Tibial artery (tissue), 4 donors: ENCODE results near the gene UIMC1.

ENCODE experiments used
- DNase-seq, 2 donors: peaks; one replicate each; pipeline ENCODE4 v3.0.0-alpha.2; 2019
- H3K27ac ChIP-seq, 2 donors: fragments of 200-600 bp; sonication (generic) in 1 of 2; 1 replicate in 1 of 2; 2 replicates in 1 of 2; pipeline ENCODE4 v1.5.1; 2018 to 2019; ENCODE audit warnings: mild to moderate bottlenecking in 1 of 2
- H3K27me3 ChIP-seq, 2 donors: fragments of 200-600 bp; sonication (generic) in 1 of 2; one replicate each; pipeline versions ENCODE4 v1.5.1 to v1.6.0; 2016 to 2019
- H3K36me3 ChIP-seq, 3 donors: fragments of 200-600 bp; sonication (generic) in 2 of 3; one replicate each; pipeline ENCODE4 v1.5.1; 2016 to 2019; ENCODE audit warnings: mild to moderate bottlenecking in 2 of 3
- H3K4me1 ChIP-seq, 4 donors: fragments of 200-600 bp; sonication (generic) in 2 of 4; 1 replicate in 3 of 4; 2 replicates in 1 of 4; pipeline ENCODE4 v1.5.1; 2016 to 2019
- H3K4me3 ChIP-seq, 2 donors: fragments of 200-600 bp; sonication (generic) in 1 of 2; 1 replicate in 1 of 2; 2 replicates in 1 of 2; pipeline ENCODE4 v1.5.1; 2018 to 2019; ENCODE audit warnings: mild to moderate bottlenecking in 2 of 2
- H3K9me3 ChIP-seq, 3 donors: fragments of 200-600 bp; sonication (generic) in 1 of 3; one replicate each; pipeline ENCODE4 v1.5.1; 2016 to 2019
- CTCF ChIP-seq, 2 experiments: fragments of 200-600 bp in 1 of 2; fragments of 450-650 bp in 1 of 2; IDR thresholded peaks; one replicate each; pipeline ENCODE4 v1.5.1; 2017 to 2019; ENCODE audit warnings: antibody characterized with exemption in 2 of 2, mild to moderate bottlenecking in 1 of 2, moderate library complexity in 1 of 2
- intact Hi-C: fragments of 100-400 bp; cut with DNase I; formaldehyde crosslinking; loops from one replicate; pipeline ENCODE4 v1.15.0; 2023; ENCODE audit warnings: low total_unique reads

UIMC1 gene

GRCh38 chr5:176912115-176912514 lies 94.5 kb downstream of the UIMC1 start:
- Histone ChIP-seq H3K27ac (no peak overlapping the region), H3K4me3 (no peak overlapping the region), H3K27me3 (no peaks in the 10 kb centered on the region), H3K36me3 (peaks cover 13 to 36% (median 14%) of the 10 kb centered on the region in 3 donors), H3K9me3 (no peaks in the 10 kb centered on the region), H3K4me1 (no peaks in the 10 kb centered on the region)
- intact Hi-C loops: no loop called here
- TF ChIP-seq CTCF (IDR thresholded peaks at IDR 0.05): no peak
- DNase-seq: no peak

GRCh38 chr5:176908675-176909368 lies 97.8 kb downstream of the UIMC1 start:
- no peak overlapping the region for H3K4me3 ChIP-seq
- no peak overlapping the region for H3K27ac ChIP-seq
- no peak for TF ChIP-seq CTCF (IDR thresholded peaks at IDR 0.05)
- no peaks in the 10 kb centered on the region for H3K27me3 ChIP-seq
- H3K36me3 ChIP-seq: peaks cover 46 to 69% (median 47%) of the 10 kb centered on the region in 3 donors
- intact Hi-C loops: no loop called here
- DNase-seq: no peak
- H3K4me1 ChIP-seq: no peaks in the 10 kb centered on the region
- no peaks in the 10 kb centered on the region for H3K9me3 ChIP-seq

- intact Hi-C loops: no loop called here
- DNase-seq: no peak
- no peak overlapping the region for H3K27ac ChIP-seq
- H3K36me3 ChIP-seq: peaks cover 55 to 88% (median 62%) of the 10 kb centered on the region in 3 donors
- no peaks in the 10 kb centered on the region for H3K27me3 ChIP-seq
- TF ChIP-seq CTCF (IDR thresholded peaks at IDR 0.05): no peak
- no peaks in the 10 kb centered on the region for H3K9me3 ChIP-seq
- H3K4me1 ChIP-seq: no peaks in the 10 kb centered on the region
- no peak overlapping the region for H3K4me3 ChIP-seq
These were observed 99.8 kb downstream of the UIMC1 start for GRCh38 chr5:176906796-176907195.

- Histone ChIP-seq H3K9me3 (no peaks in the 10 kb centered on the region), H3K36me3 (peaks cover 55 to 86% (median 62%) of the 10 kb centered on the region in 3 donors), H3K4me3 (no peak overlapping the region), H3K27ac (no peak overlapping the region), H3K4me1 (no peaks in the 10 kb centered on the region), H3K27me3 (no peaks in the 10 kb centered on the region)
- no peak for TF ChIP-seq CTCF (IDR thresholded peaks at IDR 0.05)
- DNase-seq: no peak
- intact Hi-C loops: no loop called here
These were observed 100.5 kb downstream of the UIMC1 start for GRCh38 chr5:176906126-176906525.

GRCh38 chr5:176904276-176904675 lies 102.3 kb downstream of the UIMC1 start:
- no peak for DNase-seq
- H3K36me3 ChIP-seq: peaks cover 55 to 74% (median 62%) of the 10 kb centered on the region in 3 donors
- TF ChIP-seq CTCF (IDR thresholded peaks at IDR 0.05): no peak

More at GRCh38 chr5:176904276-176904675, 102.3 kb downstream of the UIMC1 start:
- intact Hi-C loops: no loop called here
- no peak overlapping the region for H3K27ac ChIP-seq
- no peaks in the 10 kb centered on the region for H3K4me1 ChIP-seq
- no peaks in the 10 kb centered on the region for H3K27me3 ChIP-seq
- H3K9me3 ChIP-seq: no peaks in the 10 kb centered on the region
- no peak overlapping the region for H3K4me3 ChIP-seq
